SH-SY5Y (cell line): ENCODE measurements around the gene KLHL41.

Experiments
- GATA2 ChIP-seq: IDR thresholded peaks from 2 replicates; pipeline ENCODE4 v1.6.1; 2011; ENCODE audit warnings: mild to moderate bottlenecking, low read depth, low read length
- GATA3 ChIP-seq: IDR thresholded peaks from 2 replicates; pipeline ENCODE4 v1.6.1; 2011; ENCODE audit warnings: low read depth, mild to moderate bottlenecking, low read length, moderate library complexity

- TF ChIP-seq GATA3 (no peak), GATA2 (no peak)
Measured at GRCh38 chr2:169480079-169480465, 29.4 kb upstream of the KLHL41 start.
